HepG2 (cell line): ENCODE measurements around the gene ABCC2. TPM values are rescaled to one million over a fixed set of nuclear protein-coding genes. Genes with fewer than 3 reads are reported as not detected.

Experiments used
- DPF2 ChIP-seq: sonication (generic); formaldehyde crosslinking; IDR thresholded peaks from 2 replicates; pipeline ENCODE4 v1.4.0; 2020; ENCODE audit warnings: mild to moderate bottlenecking, low read depth, missing genetic modification reagents, borderline replicate concordance
- ELF1 ChIP-seq: sonication (generic); formaldehyde crosslinking; IDR thresholded peaks from 2 replicates; pipeline ENCODE4 v1.4.0; 2020; ENCODE audit warnings: missing genetic modification reagents
- FOXJ3 ChIP-seq: sonication (generic); formaldehyde crosslinking; IDR thresholded peaks from 2 replicates; pipeline ENCODE4 v1.4.0; 2020; ENCODE audit warnings: missing genetic modification reagents, mild to moderate bottlenecking, borderline replicate concordance
- FOXO1 ChIP-seq: sonication (generic); formaldehyde crosslinking; IDR thresholded peaks from 2 replicates; pipeline ENCODE4 v1.4.0; 2020; ENCODE audit warnings: missing genetic modification reagents
- GATAD1 ChIP-seq: IDR thresholded peaks from 2 replicates; pipeline ENCODE4 v1.6.1; 2016; ENCODE audit warnings: missing genetic modification reagents, missing compliant biosample characterization
- GATAD2A ChIP-seq: IDR thresholded peaks from 2 replicates; pipeline ENCODE4 v1.6.1; 2016
- HCFC1 ChIP-seq: fragments of 150-350 bp; IDR thresholded peaks from 2 replicates; pipeline ENCODE4 v1.6.1; 2014; ENCODE audit warnings: low read depth, low read length
- HMG20A ChIP-seq: IDR thresholded peaks from 2 replicates; pipeline ENCODE4 v1.6.1; 2016; ENCODE audit warnings: borderline replicate concordance
- HOXA5 ChIP-seq: sonication (generic); formaldehyde crosslinking; IDR thresholded peaks from 2 replicates; pipeline ENCODE4 v1.4.0; 2020; ENCODE audit warnings: missing genetic modification reagents
- KAT8 ChIP-seq: IDR thresholded peaks from 2 replicates; pipeline ENCODE4 v1.6.1; 2016; ENCODE audit warnings: missing genetic modification reagents, missing compliant biosample characterization
- KLF11 ChIP-seq: IDR thresholded peaks from 2 replicates; pipeline ENCODE4 v1.6.1; 2016; ENCODE audit warnings: missing compliant biosample characterization
- POLR2AphosphoS5 ChIP-seq: IDR thresholded peaks from 2 replicates; pipeline ENCODE4 v1.6.1; 2012; ENCODE audit warnings: low read depth, low read length
- PPARG ChIP-seq: conservative IDR thresholded peaks from 2 replicates; pipeline ENCODE4 v1.6.1; 2016; ENCODE audit warnings: missing biosample characterization, missing genetic modification reagents
- RCOR2 ChIP-seq: IDR thresholded peaks from 2 replicates; pipeline ENCODE4 v1.6.1; 2016; ENCODE audit warnings: missing biosample characterization, missing genetic modification reagents
- SNAI1 ChIP-seq: sonication (generic); formaldehyde crosslinking; IDR thresholded peaks from 2 replicates; pipeline ENCODE4 v1.5.0; 2020; ENCODE audit warnings: mild to moderate bottlenecking, missing genetic modification reagents, borderline replicate concordance
- SRF ChIP-seq: IDR thresholded peaks from 2 replicates; pipeline ENCODE4 v1.6.1; 2011; ENCODE audit warnings: mild to moderate bottlenecking, low read depth, low read length, moderate library complexity
- ZNF678 ChIP-seq: sonication (generic); formaldehyde crosslinking; IDR thresholded peaks from 2 replicates; pipeline ENCODE4 v1.4.0; 2020; ENCODE audit warnings: mild to moderate bottlenecking, missing genetic modification reagents
- ZNF724P ChIP-seq: sonication (generic); formaldehyde crosslinking; IDR thresholded peaks from 2 replicates; pipeline ENCODE4 v1.8.0; 2022; ENCODE audit warnings: missing genetic modification reagents, borderline replicate concordance
- ZNF768 ChIP-seq: sonication (generic); formaldehyde crosslinking; IDR thresholded peaks from 2 replicates; pipeline ENCODE4 v1.4.0; 2020; ENCODE audit warnings: missing genetic modification reagents
- ZNF850 ChIP-seq: sonication (generic); formaldehyde crosslinking; conservative IDR thresholded peaks from 2 replicates; pipeline ENCODE4 v1.9.0; 2021; ENCODE audit warnings: mild to moderate bottlenecking, missing genetic modification reagents
- ZZZ3 ChIP-seq: sonication (generic); formaldehyde crosslinking; IDR thresholded peaks from 2 replicates; pipeline ENCODE4 v1.4.0; 2020; ENCODE audit warnings: missing genetic modification reagents, mild to moderate bottlenecking, borderline replicate concordance
- polyA plus RNA-seq, 8 experiments: library from polyadenylated mRNA; depleted of rRNA in 3 of 8; stranded (reverse) in 7 of 8; unstranded in 1 of 8; fragments of >200 nt; fragmentation: Illumina TruSeq in 4 of 8; extraction: Trizol in 4 of 8; gene quantifications; 2 replicates each; pipeline versions ENCODE4 v1.2.1 to v1.2.3, GENCODE V29; 2011 to 2016; ENCODE audit warnings: low read depth in 4 of 8, missing spikeins in 1 of 8, mixed read lengths in 1 of 8; ENCODE audit not compliant: insufficient read depth in 1 of 8
- total RNA-seq, 5 experiments: library from RNA; depleted of rRNA; stranded (reverse); fragments of >200 nt; fragmentation: Illumina TruSeq; extraction: Trizol; gene quantifications; 2 replicates each; pipeline ENCODE4 v1.2.3, GENCODE V29; 2016; ENCODE audit warnings: low read depth in 1 of 5
- TF ChIP-seq, protein P1 (sequence below): sonication (generic); formaldehyde crosslinking; IDR thresholded peaks from 2 replicates; pipeline ENCODE4 v1.5.0; 2020; ENCODE audit warnings: missing genetic modification reagents
- TF ChIP-seq, protein P2 (sequence below): sonication (generic); formaldehyde crosslinking; IDR thresholded peaks from 2 replicates; pipeline ENCODE4 v1.4.0; 2020; ENCODE audit warnings: missing genetic modification reagents
- TF ChIP-seq, protein P3 (sequence below), 2 experiments: sonication (generic) in 1 of 2; formaldehyde crosslinking in 1 of 2; IDR thresholded peaks; 2 replicates each; pipeline versions ENCODE4 v1.5.1 to v1.6.1; 2011 to 2020; ENCODE audit warnings: borderline replicate concordance in 1 of 2, low read depth in 1 of 2, low read length in 1 of 2, mild to moderate bottlenecking in 1 of 2, missing genetic modification reagents in 1 of 2, moderate library complexity in 1 of 2

ABCC2 gene
- total and polyA plus RNA-seq, 2 of the 13 experiments (the other 11 are each of a cell fraction or from before 2014, with no cell fraction given): 181 to 497 TPM

DNA sequence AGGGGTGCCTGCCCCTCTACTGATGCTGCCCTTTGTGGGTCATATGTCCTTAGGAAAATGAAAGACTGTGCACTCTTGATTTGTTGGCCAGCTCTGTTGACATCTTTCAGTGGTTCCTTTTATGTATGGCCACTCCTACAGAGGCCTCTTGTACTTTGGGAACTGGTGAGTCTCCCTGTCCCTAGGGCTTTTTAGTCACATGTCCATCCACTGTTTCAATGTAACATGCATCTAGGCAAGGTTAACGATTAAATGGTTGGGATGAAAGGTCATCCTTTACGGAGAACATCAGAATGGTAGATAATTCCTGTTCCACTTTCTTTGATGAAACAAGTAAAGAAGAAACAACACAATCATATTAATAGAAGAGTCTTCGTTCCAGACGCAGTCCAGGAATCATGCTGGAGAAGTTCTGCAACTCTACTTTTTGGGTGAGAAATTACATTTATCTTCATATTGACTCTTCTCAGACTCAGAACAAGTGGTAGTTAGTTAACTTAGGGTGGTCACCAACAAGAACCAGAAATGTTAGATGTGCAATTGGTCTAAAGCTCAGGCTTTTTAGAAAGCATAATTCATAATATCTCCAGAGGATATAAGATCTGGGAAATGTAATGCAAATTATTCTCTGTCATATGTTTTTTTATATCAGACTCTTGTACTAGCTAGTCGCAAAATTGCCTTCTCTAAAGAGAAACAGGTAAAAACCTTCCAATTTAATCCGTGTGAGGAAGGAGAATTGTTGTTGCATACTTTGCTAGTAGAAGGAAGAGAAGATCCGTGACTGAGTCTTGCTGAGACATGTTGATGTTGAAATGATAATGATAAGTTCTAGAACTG is at the start of gene ABCC2 (continued):
- 0 out of 2 replicates have a peak, but pooled peaks have one; percentile 48 for TF ChIP-seq ELF1 (CRISPR knock-in tag)
- TF ChIP-seq FOXJ3 (CRISPR knock-in tag): peak; percentile 61; the same call in 1 of the 2 replicates
- TF ChIP-seq, protein P1, sequence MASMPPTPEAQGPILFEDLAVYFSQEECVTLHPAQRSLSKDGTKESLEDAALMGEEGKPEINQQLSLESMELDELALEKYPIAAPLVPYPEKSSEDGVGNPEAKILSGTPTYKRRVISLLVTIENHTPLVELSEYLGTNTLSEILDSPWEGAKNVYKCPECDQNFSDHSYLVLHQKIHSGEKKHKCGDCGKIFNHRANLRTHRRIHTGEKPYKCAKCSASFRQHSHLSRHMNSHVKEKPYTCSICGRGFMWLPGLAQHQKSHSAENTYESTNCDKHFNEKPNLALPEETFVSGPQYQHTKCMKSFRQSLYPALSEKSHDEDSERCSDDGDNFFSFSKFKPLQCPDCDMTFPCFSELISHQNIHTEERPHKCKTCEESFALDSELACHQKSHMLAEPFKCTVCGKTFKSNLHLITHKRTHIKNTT (CRISPR knock-in tag): no peak
- TF ChIP-seq GATAD1: peak; percentile 67; the same call in 1 of the 2 replicates
- no peak for TF ChIP-seq HCFC1
- TF ChIP-seq SRF: 0 out of 2 replicates have a peak, but pooled peaks have one; percentile 9
- no peak for TF ChIP-seq ZNF850 (CRISPR knock-in tag)
- TF ChIP-seq KAT8: peak; percentile 57
- TF ChIP-seq ZZZ3 (CRISPR knock-in tag): no peak
- TF ChIP-seq, protein P2, sequence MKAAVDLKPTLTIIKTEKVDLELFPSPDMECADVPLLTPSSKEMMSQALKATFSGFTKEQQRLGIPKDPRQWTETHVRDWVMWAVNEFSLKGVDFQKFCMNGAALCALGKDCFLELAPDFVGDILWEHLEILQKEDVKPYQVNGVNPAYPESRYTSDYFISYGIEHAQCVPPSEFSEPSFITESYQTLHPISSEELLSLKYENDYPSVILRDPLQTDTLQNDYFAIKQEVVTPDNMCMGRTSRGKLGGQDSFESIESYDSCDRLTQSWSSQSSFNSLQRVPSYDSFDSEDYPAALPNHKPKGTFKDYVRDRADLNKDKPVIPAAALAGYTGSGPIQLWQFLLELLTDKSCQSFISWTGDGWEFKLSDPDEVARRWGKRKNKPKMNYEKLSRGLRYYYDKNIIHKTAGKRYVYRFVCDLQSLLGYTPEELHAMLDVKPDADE (CRISPR knock-in tag): no peak
- TF ChIP-seq FOXO1 (CRISPR knock-in tag): peak; percentile 71; the same call in 1 of the 2 replicates
- no peak for TF ChIP-seq ZNF768 (CRISPR knock-in tag)
- TF ChIP-seq ZNF678: no peak
- peak; percentile 75; the same call in 1 of the 2 replicates for TF ChIP-seq DPF2
- TF ChIP-seq KLF11: peak; percentile 19; the same call in 1 of the 2 replicates
- TF ChIP-seq HOXA5: no peak; the same call in 1 of the 2 replicates
- peak; percentile 47; the same call in 1 of the 2 replicates for TF ChIP-seq RCOR2 (CRISPR knock-in tag)
- no peak for TF ChIP-seq ZNF724P (CRISPR knock-in tag)
- TF ChIP-seq POLR2AphosphoS5: peak; percentile 96
- peak; percentile 82 for TF ChIP-seq HMG20A (CRISPR knock-in tag)
- TF ChIP-seq, protein P3, sequence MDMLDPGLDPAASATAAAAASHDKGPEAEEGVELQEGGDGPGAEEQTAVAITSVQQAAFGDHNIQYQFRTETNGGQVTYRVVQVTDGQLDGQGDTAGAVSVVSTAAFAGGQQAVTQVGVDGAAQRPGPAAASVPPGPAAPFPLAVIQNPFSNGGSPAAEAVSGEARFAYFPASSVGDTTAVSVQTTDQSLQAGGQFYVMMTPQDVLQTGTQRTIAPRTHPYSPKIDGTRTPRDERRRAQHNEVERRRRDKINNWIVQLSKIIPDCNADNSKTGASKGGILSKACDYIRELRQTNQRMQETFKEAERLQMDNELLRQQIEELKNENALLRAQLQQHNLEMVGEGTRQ (IDR thresholded peaks at IDR 0.05; ENCODE audit: low read depth, low read length): peak; percentile 87
- TF ChIP-seq, protein P3 (CRISPR knock-in tag; IDR thresholded peaks at IDR 0.05; ENCODE audit: borderline replicate concordance): peak; percentile 88; the same call in 1 of the 2 replicates
- no peak for TF ChIP-seq SNAI1 (CRISPR knock-in tag)
- TF ChIP-seq GATAD2A (CRISPR knock-in tag): peak; percentile 89
- TF ChIP-seq PPARG (CRISPR knock-in tag): peak; percentile 92; the same call in 1 of the 2 replicates
